Measurements from ENCODE around the gene ARRDC2.
A peak's percentile ranks its signal among the peaks of the same experiment; 100 is the strongest.
"Not testable (repeated sequence)": the region's sequence is repeated elsewhere in the genome, so short reads cannot be mapped to it uniquely, and the experiment has no call there.

DNA sequence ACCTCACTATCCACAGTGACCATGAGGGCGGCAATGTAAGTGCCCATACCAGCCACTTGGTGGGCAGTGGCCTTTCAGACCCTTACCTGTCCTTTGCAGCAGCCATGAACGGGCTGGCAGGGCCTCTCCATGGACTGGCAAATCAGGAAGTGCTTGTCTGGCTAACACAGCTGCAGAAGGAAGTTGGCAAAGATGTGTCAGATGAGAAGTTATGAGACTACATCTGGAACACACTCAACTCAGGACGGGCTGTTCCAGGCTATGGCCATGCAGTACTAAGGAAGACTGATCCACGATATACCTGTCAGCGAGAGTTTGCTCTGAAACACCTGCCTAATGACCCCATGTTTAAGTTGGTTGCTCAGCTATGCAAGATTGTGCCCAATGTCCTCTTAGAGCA lies 23.4 kb downstream of the ARRDC2 start:
- peak; percentile 76 for TF ChIP-seq POLR2AphosphoS5 (IDR thresholded peaks at IDR 0.05)
- TF ChIP-seq, protein P1, sequence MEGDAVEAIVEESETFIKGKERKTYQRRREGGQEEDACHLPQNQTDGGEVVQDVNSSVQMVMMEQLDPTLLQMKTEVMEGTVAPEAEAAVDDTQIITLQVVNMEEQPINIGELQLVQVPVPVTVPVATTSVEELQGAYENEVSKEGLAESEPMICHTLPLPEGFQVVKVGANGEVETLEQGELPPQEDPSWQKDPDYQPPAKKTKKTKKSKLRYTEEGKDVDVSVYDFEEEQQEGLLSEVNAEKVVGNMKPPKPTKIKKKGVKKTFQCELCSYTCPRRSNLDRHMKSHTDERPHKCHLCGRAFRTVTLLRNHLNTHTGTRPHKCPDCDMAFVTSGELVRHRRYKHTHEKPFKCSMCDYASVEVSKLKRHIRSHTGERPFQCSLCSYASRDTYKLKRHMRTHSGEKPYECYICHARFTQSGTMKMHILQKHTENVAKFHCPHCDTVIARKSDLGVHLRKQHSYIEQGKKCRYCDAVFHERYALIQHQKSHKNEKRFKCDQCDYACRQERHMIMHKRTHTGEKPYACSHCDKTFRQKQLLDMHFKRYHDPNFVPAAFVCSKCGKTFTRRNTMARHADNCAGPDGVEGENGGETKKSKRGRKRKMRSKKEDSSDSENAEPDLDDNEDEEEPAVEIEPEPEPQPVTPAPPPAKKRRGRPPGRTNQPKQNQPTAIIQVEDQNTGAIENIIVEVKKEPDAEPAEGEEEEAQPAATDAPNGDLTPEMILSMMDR (IDR thresholded peaks at IDR 0.05), result not testable (repeated sequence)
- not testable (repeated sequence) for TF ChIP-seq POLR2A (IDR thresholded peaks at IDR 0.05)
